HT1080 (cell line): ENCODE data around the gene IGSF3. TPM values are rescaled to one million over a fixed set of nuclear protein-coding genes. Genes with fewer than 3 reads are reported as not detected.

ENCODE experiments used
- DNase-seq: peaks from one replicate; pipeline ENCODE4 v3.0.0-alpha.2; 2015; ENCODE audit warnings: low read depth
- small RNA-seq: library from RNA; depleted of rRNA; stranded (forward); fragments of <200 nt; gene quantifications from one replicate; pipeline ENCODE3, GENCODE V24; 2014
- total RNA-seq: library from RNA; depleted of rRNA; stranded (reverse); fragments of >200 nt; shearing (Covaris generic); gene quantifications from 2 replicates; pipeline ENCODE4 v1.2.3, GENCODE V29; 2014; rRNA removed

Gene IGSF3
- total RNA-seq, 1 experiment from 2014 or later: 14.0 TPM

GRCh38 chr1:116531917-116532316 is 135.6 kb downstream of the IGSF3 start:
- DNase-seq: no peak

DNA sequence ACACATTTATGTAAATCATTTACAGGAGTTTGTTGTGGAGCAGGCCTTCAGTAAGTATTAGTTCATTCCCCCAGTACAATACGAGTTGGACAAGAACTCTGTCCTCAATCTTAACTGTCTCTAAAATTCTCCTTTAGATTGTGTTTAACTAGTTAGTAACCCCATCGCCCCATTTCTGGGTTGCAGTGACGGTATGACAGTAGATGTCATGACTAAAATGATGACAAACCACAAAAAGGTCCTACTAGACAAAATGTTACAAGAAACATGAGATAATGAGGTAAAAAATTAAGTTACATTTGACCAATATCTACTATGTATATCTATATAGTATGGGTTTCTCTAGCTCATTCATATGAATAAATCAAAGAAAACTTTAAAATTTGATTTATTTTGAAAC is 137.9 kb downstream of the IGSF3 start:
- no peak for DNase-seq

DNA sequence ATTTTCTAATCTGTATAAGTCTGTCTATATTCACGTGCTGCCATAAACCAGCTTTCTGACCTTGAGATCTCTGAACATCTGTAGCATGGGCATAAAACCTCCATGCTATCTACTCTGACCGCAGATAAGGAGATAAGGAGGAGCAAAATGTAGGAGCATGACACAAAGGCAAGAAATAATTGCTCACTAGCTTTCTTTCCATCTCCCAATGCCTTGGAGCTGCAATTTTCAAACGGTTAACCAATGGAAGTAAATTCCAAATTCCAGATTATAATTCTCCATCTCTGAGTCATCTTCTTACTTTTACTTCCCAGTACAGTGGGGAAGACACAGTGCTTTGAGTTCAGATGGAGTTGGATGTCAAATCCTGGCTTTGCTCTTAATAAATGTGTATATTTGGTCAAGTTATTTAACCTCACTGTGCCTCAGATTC is 138.3 kb downstream of the IGSF3 start:
- DNase-seq: peak; percentile 20

GRCh38 chr1:116528329-116529083 is 139.0 kb downstream of the IGSF3 start:
- no peak for DNase-seq

GRCh38 chr1:116525440-116525839 is 142.1 kb downstream of the IGSF3 start:
- DNase-seq: no peak

Small RNAs within 50 kb of the gene (small RNA-seq; reads per million reads assigned to genes)
- not detected for gene MIR320B1
- gene MIR548AC: not detected

Other genes starting within 250 kb of the IGSF3 start
- gene CD58, start 96.7 kb downstream of the IGSF3 start, total RNA-seq: 33.5 and 43.8 TPM in 2 replicates
- not detected in 2 replicates for gene CD2, start 86.7 kb upstream of the IGSF3 start, total RNA-seq
- 48.7 and 54.1 TPM in 2 replicates for gene PTGFRN, start 242.2 kb upstream of the IGSF3 start, total RNA-seq